WTC11 (cell line): ENCODE data around the gene SST. TPM values are rescaled to one million over a fixed set of nuclear protein-coding genes. Genes with fewer than 3 reads are reported as not detected.

ENCODE experiments used
- ATAC-seq: fragments of 200-7000 bp; cut with Tn5 transposase; 2 replicates; pipeline ENCODE4 v1.10.0; 2021; ENCODE audit warnings: mild to moderate bottlenecking, moderate library complexity
- CTCF ChIA-PET: fragments of 300-600 bp; sonication (Branson Sonifier 250); formaldehyde crosslinking; loops from one replicate; lab custom pipeline; 2021; ENCODE audit warnings: antibody characterized with exemption; lab: Charles Lee
- POLR2A ChIA-PET: fragments of 350-600 bp; sonication (Branson Sonifier 250); formaldehyde crosslinking; loops from one replicate; lab custom pipeline; 2021; ENCODE audit warnings: antibody characterized with exemption; lab: Charles Lee
- DNase-seq: peaks from one replicate; pipeline ENCODE4 v3.0.0; 2021; ENCODE audit warnings: low spot score
- H3K27ac Mint-ChIP-seq: 2 replicates; pipeline ENCODE4 v1.8.0; 2021; ENCODE audit warnings: mixed read lengths
- H3K27me3 Mint-ChIP-seq: 2 replicates; pipeline ENCODE4 v1.8.0; 2021; ENCODE audit warnings: low read depth, mild to moderate bottlenecking, moderate library complexity, mixed read lengths
- H3K36me3 Mint-ChIP-seq: 2 replicates; pipeline ENCODE4 v1.8.0; 2021; ENCODE audit warnings: mixed read lengths
- H3K4me1 Mint-ChIP-seq: 2 replicates; pipeline ENCODE4 v1.8.0; 2022; ENCODE audit warnings: mixed read lengths
- H3K4me3 Mint-ChIP-seq: 2 replicates; pipeline ENCODE4 v1.8.0; 2021; ENCODE audit warnings: mild to moderate bottlenecking, moderate library complexity, mixed read lengths
- H3K9me3 Mint-ChIP-seq: 2 replicates; pipeline ENCODE4 v1.8.0; 2021; ENCODE audit warnings: mixed read lengths
- CBFB ChIP-seq: sonication (generic); formaldehyde crosslinking; IDR thresholded peaks from 2 replicates; pipeline ENCODE4 v1.8.1; 2022; ENCODE audit warnings: mild to moderate bottlenecking, low read depth, missing genetic modification reagents
- CREM ChIP-seq: sonication (generic); formaldehyde crosslinking; IDR thresholded peaks from 2 replicates; pipeline ENCODE4 v1.8.1; 2022; ENCODE audit warnings: mild to moderate bottlenecking, missing genetic modification reagents, moderate library complexity
- EMX1 ChIP-seq: fragments of 250-450 bp; sonication (Bioruptor Pico); IDR thresholded peaks from 2 replicates; pipeline ENCODE4 v1.8.0; 2021; ENCODE audit warnings: mild to moderate bottlenecking
- ESRRA ChIP-seq: sonication (generic); formaldehyde crosslinking; IDR thresholded peaks from 2 replicates; pipeline ENCODE4 v1.8.1; 2022; ENCODE audit warnings: mild to moderate bottlenecking, missing genetic modification reagents, borderline replicate concordance
- ETV6 ChIP-seq: sonication (generic); formaldehyde crosslinking; IDR thresholded peaks from 2 replicates; pipeline ENCODE4 v1.8.1; 2022; ENCODE audit warnings: mild to moderate bottlenecking, missing genetic modification reagents
- FOXP4 ChIP-seq: sonication (generic); formaldehyde crosslinking; IDR thresholded peaks from 2 replicates; pipeline ENCODE4 v1.8.0; 2022; ENCODE audit warnings: mild to moderate bottlenecking, missing genetic modification reagents
- GABPB1 ChIP-seq: sonication (generic); formaldehyde crosslinking; IDR thresholded peaks from 2 replicates; pipeline ENCODE4 v1.8.1; 2023; ENCODE audit warnings: mild to moderate bottlenecking, missing genetic modification reagents
- GTF2I ChIP-seq: fragments of 250-450 bp; sonication (Bioruptor Pico); conservative IDR thresholded peaks from 2 replicates; pipeline ENCODE4 v1.4.0; 2021; ENCODE audit warnings: mild to moderate bottlenecking
- HMGA2 ChIP-seq: fragments of 250-450 bp; sonication (Bioruptor Pico); IDR thresholded peaks from 2 replicates; pipeline ENCODE4 v1.4.0; 2021; ENCODE audit warnings: mild to moderate bottlenecking, moderate library complexity
- KAT7 ChIP-seq: sonication (generic); formaldehyde crosslinking; IDR thresholded peaks from 2 replicates; pipeline ENCODE4 v1.8.1; 2023; ENCODE audit warnings: missing genetic modification reagents, mild to moderate bottlenecking, borderline replicate concordance
- MXD4 ChIP-seq: fragments of 250-450 bp; sonication (Bioruptor Pico); IDR thresholded peaks from 2 replicates; pipeline ENCODE4 v1.8.0; 2021; ENCODE audit warnings: mild to moderate bottlenecking, moderate library complexity, borderline replicate concordance
- NFATC4 ChIP-seq: fragments of 250-450 bp; sonication (Bioruptor Pico); IDR thresholded peaks from 2 replicates; pipeline ENCODE4 v1.9.0; 2021; ENCODE audit warnings: mild to moderate bottlenecking
- NFE2L1 ChIP-seq: sonication (generic); formaldehyde crosslinking; IDR thresholded peaks from 2 replicates; pipeline ENCODE4 v1.8.1; 2023; ENCODE audit warnings: missing genetic modification reagents
- NFYB ChIP-seq: sonication (generic); formaldehyde crosslinking; conservative IDR thresholded peaks from 2 replicates; pipeline ENCODE4 v1.8.0; 2022; ENCODE audit warnings: low read depth, missing genetic modification reagents
- NR2C2 ChIP-seq: sonication (generic); formaldehyde crosslinking; IDR thresholded peaks from 2 replicates; pipeline ENCODE4 v1.8.0; 2022; ENCODE audit warnings: mild to moderate bottlenecking, missing genetic modification reagents
- RORB ChIP-seq: fragments of 250-450 bp; sonication (Bioruptor Pico); IDR thresholded peaks from 2 replicates; pipeline ENCODE4 v1.9.0; 2021; ENCODE audit warnings: mild to moderate bottlenecking
- SMAD4 ChIP-seq: sonication (generic); formaldehyde crosslinking; IDR thresholded peaks from 2 replicates; pipeline ENCODE4 v1.8.0; 2022; ENCODE audit warnings: mild to moderate bottlenecking, missing genetic modification reagents
- TCF7 ChIP-seq: sonication (generic); formaldehyde crosslinking; IDR thresholded peaks from 2 replicates; pipeline ENCODE4 v1.8.0; 2022; ENCODE audit warnings: mild to moderate bottlenecking, low read depth, missing genetic modification reagents, moderate library complexity
- TEAD1 ChIP-seq: sonication (generic); formaldehyde crosslinking; IDR thresholded peaks from 2 replicates; pipeline ENCODE4 v1.8.0; 2022; ENCODE audit warnings: mild to moderate bottlenecking, missing genetic modification reagents
- TEAD4 ChIP-seq: sonication (generic); formaldehyde crosslinking; IDR thresholded peaks from 2 replicates; pipeline ENCODE4 v1.8.0; 2022; ENCODE audit warnings: mild to moderate bottlenecking, missing genetic modification reagents
- TP53 ChIP-seq: sonication (generic); formaldehyde crosslinking; IDR thresholded peaks from 2 replicates; pipeline ENCODE4 v1.8.1; 2023; ENCODE audit warnings: mild to moderate bottlenecking, missing genetic modification reagents
- USF1 ChIP-seq: sonication (generic); formaldehyde crosslinking; IDR thresholded peaks from 2 replicates; pipeline ENCODE4 v1.8.0; 2022; ENCODE audit warnings: mild to moderate bottlenecking, missing genetic modification reagents
- ZBTB21 ChIP-seq: sonication (generic); formaldehyde crosslinking; IDR thresholded peaks from 2 replicates; pipeline ENCODE4 v1.8.1; 2023; ENCODE audit warnings: mild to moderate bottlenecking, missing genetic modification reagents, borderline replicate concordance
- ZNF232 ChIP-seq: sonication (generic); formaldehyde crosslinking; IDR thresholded peaks from 2 replicates; pipeline ENCODE4 v1.8.0; 2022; ENCODE audit warnings: mild to moderate bottlenecking, missing genetic modification reagents
- ZNF416 ChIP-seq: fragments of 250-450 bp; sonication (Bioruptor Pico); IDR thresholded peaks from 2 replicates; pipeline ENCODE4 v1.9.0; 2021; ENCODE audit warnings: mild to moderate bottlenecking, inconsistent platforms
- ZNF671 ChIP-seq: fragments of 250-450 bp; sonication (Bioruptor Pico); IDR thresholded peaks from 2 replicates; pipeline ENCODE4 v1.8.0; 2021; ENCODE audit warnings: mild to moderate bottlenecking
- ZSCAN18 ChIP-seq: fragments of 250-450 bp; sonication (Bioruptor Pico); IDR thresholded peaks from 2 replicates; pipeline ENCODE4 v2.1.2; 2022; ENCODE audit warnings: mild to moderate bottlenecking, moderate library complexity
- total RNA-seq: library from RNA; stranded (reverse); gene quantifications from 3 replicates; pipeline ENCODE4 v1.2.3, GENCODE V29; 2021
- TF ChIP-seq, protein P1 (sequence below): fragments of 250-450 bp; sonication (Bioruptor Pico); IDR thresholded peaks from 2 replicates; pipeline ENCODE4 v1.9.0; 2021; ENCODE audit warnings: mild to moderate bottlenecking
- TF ChIP-seq, protein P2 (sequence below): sonication (generic); formaldehyde crosslinking; IDR thresholded peaks from 2 replicates; pipeline ENCODE4 v1.8.0; 2022; ENCODE audit warnings: mild to moderate bottlenecking, missing genetic modification reagents
- TF ChIP-seq, protein P3 (sequence below): sonication (generic); formaldehyde crosslinking; IDR thresholded peaks from 2 replicates; pipeline ENCODE4 v1.8.1; 2023; ENCODE audit warnings: mild to moderate bottlenecking, missing genetic modification reagents, moderate library complexity

Gene SST
- total RNA-seq, 1 experiment from 2014 or later, result 0.70 TPM

DNA sequence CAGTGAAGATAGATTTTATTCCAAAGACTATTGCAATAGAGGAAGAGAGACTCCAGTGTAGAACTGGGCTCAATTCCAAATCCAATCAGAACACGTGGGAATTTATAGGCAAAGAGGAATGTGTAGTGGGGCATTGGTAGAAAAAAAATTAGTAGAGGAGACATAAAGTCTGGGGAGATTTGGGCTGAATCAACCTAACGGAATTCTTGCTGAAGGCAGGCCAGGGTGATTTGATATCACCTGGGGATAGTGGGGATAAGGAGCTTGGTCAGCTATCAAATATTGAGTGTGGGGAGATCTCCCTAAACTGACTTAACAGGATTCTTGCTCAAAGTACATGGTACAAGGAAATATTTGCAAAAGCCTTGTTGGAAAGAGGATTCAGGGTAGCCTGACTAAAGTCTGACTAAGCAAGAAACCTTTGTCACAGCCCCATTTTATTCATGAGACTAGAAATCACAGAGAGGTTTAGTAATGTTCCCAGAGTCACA lies 29.6 kb downstream of the SST start (continued):
- TF ChIP-seq GABPB1 (CRISPR knock-in tag), result no peak
- no peak for TF ChIP-seq KAT7 (CRISPR knock-in tag)
- no peak for TF ChIP-seq ZNF671 (CRISPR knock-in tag)
- TF ChIP-seq NR2C2, result no peak
- no peak for TF ChIP-seq ETV6 (CRISPR knock-in tag)
- no peak for TF ChIP-seq MXD4 (CRISPR knock-in tag)
- TF ChIP-seq ZNF416, result no peak
- no peak for TF ChIP-seq GTF2I

DNA sequence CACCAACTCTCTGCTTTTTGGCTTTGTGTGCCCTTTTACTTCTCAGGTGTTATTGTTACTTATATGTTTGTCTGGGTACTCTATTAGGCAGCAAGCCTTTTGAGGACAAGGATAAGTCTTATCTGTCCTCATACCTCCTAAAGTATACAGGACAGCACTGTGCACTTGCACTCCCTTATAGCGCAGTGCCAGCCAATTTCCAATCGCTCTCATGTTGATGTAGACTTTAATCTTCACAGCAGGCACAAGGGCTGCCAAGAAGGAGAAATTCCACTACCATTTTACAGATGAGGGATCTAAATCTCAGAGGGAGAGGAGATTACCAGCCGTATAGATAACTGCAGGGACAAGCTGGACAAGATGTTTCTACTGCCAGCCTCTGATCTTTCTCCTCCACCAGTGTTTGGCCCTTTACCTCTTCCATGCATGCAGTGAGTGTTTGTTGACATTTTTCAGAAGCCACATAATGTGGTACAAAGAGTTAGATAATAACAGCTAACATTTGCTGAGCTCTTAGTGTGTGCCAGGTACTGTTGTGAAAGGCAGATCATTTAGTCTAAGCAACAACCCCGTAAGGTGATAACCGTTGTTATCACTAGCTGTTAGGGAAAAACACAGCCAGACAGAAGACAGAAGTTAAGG lies 30.1 kb downstream of the SST start:
- CTCF ChIA-PET, result no interaction called here
- no peak for TF ChIP-seq ZSCAN18 (CRISPR knock-in tag)
- TF ChIP-seq TP53 (CRISPR knock-in tag), result no peak
- TF ChIP-seq ZBTB21, result no peak
- TF ChIP-seq, protein P1, sequence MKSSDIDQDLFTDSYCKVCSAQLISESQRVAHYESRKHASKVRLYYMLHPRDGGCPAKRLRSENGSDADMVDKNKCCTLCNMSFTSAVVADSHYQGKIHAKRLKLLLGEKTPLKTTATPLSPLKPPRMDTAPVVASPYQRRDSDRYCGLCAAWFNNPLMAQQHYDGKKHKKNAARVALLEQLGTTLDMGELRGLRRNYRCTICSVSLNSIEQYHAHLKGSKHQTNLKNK (CRISPR knock-in tag), result no peak
- TF ChIP-seq EMX1, result no peak
- no peak for TF ChIP-seq ESRRA (CRISPR knock-in tag)
- no peak for TF ChIP-seq MXD4 (CRISPR knock-in tag)
- no peak for TF ChIP-seq SMAD4
- TF ChIP-seq, protein P2, sequence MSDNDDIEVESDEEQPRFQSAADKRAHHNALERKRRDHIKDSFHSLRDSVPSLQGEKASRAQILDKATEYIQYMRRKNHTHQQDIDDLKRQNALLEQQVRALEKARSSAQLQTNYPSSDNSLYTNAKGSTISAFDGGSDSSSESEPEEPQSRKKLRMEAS (CRISPR knock-in tag), result no peak
- TF ChIP-seq USF1, result no peak
- no peak for TF ChIP-seq CBFB (CRISPR knock-in tag)
- TF ChIP-seq, all 79 proteins: peak for 0
- peaks cover 18% of the 10 kb centered on the region for H3K27me3 Mint-ChIP-seq
- DNase-seq (no peak), ATAC-seq (no peak)
- peaks cover 13% of the 10 kb centered on the region for H3K36me3 Mint-ChIP-seq
- no peak overlapping the region for H3K27ac Mint-ChIP-seq
- H3K4me1 Mint-ChIP-seq, result peaks cover 1% of the 10 kb centered on the region; the same call in 1 of the 2 replicates
- POLR2A ChIA-PET, result no interaction called here
- H3K4me3 Mint-ChIP-seq, result no peak overlapping the region
- H3K9me3 Mint-ChIP-seq, result peaks cover 32% of the 10 kb centered on the region

DNA sequence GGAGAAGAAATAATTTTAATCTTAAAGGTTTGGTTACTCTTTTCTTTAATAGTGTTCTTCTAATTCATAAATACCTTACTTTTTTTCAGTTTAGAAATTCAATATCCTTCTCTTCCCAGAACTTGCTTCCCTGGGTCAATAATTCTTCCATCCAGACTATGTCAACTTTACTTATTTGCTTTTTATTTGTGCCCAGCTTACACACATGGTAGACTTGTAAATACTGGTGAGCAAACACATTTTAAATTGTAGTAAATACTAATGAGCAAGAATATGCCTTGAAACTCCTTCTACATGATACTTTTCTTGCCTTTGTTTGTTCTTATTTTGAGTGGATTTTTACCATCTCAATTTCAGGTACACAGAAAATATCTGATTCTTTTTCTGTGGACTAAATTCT lies 33.7 kb downstream of the SST start:
- POLR2A ChIA-PET, result no interaction called here
- peaks cover 25% of the 10 kb centered on the region for H3K27me3 Mint-ChIP-seq
- no peak for ATAC-seq

More for the DNA sequence above, 33.7 kb downstream of the SST start:
- Mint-ChIP-seq H3K4me3 (no peak overlapping the region), H3K27ac (no peak overlapping the region), H3K9me3 (peaks cover 49% of the 10 kb centered on the region), H3K4me1 (peaks cover 10% of the 10 kb centered on the region), H3K36me3 (peaks cover 24% of the 10 kb centered on the region)
- DNase-seq, result no peak
- CTCF ChIA-PET, result no interaction called here
- TF ChIP-seq TEAD1 (CRISPR knock-in tag), result no peak
- TF ChIP-seq, protein P3, sequence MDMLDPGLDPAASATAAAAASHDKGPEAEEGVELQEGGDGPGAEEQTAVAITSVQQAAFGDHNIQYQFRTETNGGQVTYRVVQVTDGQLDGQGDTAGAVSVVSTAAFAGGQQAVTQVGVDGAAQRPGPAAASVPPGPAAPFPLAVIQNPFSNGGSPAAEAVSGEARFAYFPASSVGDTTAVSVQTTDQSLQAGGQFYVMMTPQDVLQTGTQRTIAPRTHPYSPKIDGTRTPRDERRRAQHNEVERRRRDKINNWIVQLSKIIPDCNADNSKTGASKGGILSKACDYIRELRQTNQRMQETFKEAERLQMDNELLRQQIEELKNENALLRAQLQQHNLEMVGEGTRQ, result no peak
- no peak for TF ChIP-seq TEAD4 (CRISPR knock-in tag)
- no peak for TF ChIP-seq RORB (CRISPR knock-in tag)
- TF ChIP-seq ZNF232 (CRISPR knock-in tag), result no peak
- TF ChIP-seq CREM, result no peak
- no peak for TF ChIP-seq NFATC4 (CRISPR knock-in tag)
- no peak for TF ChIP-seq FOXP4 (CRISPR knock-in tag)
- no peak for TF ChIP-seq TCF7 (CRISPR knock-in tag)
- TF ChIP-seq GABPB1 (CRISPR knock-in tag), result no peak
- TF ChIP-seq HMGA2 (CRISPR knock-in tag), result no peak
- no peak for TF ChIP-seq NFYB (CRISPR knock-in tag)
- no peak for TF ChIP-seq EMX1
- TF ChIP-seq NFE2L1, result no peak
- TF ChIP-seq ETV6 (CRISPR knock-in tag), result no peak
- TF ChIP-seq, protein P1 (CRISPR knock-in tag), result no peak
